Muscle layer of duodenum (tissue), 2 donors: ENCODE data around the gene YDJC.
"Not testable (repeated sequence)": the region's sequence is repeated elsewhere in the genome, so short reads cannot be mapped to it uniquely, and the experiment has no call there.

Experiments
- H3K27ac ChIP-seq: one replicate; pipeline ENCODE4 v1.7.0; 2013; ENCODE audit warnings: mild to moderate bottlenecking, low read length
- H3K27me3 ChIP-seq: one replicate; pipeline ENCODE4 v1.7.0; 2013; ENCODE audit warnings: low read depth, mild to moderate bottlenecking, control low read depth, low read length
- H3K36me3 ChIP-seq, 2 donors: one replicate each; pipeline ENCODE4 v1.7.0; 2013; ENCODE audit warnings: low read length in 2 of 2, control low read depth in 1 of 2, mild to moderate bottlenecking in 1 of 2; ENCODE audit not compliant: insufficient read depth in 2 of 2, control insufficient read depth in 1 of 2
- H3K4me1 ChIP-seq, 2 donors: one replicate each; pipeline ENCODE4 v1.7.0; 2013; ENCODE audit warnings: low read length in 2 of 2, mild to moderate bottlenecking in 2 of 2, control low read depth in 1 of 2, moderate library complexity in 1 of 2; ENCODE audit not compliant: insufficient read depth in 2 of 2, control insufficient read depth in 1 of 2
- H3K4me3 ChIP-seq, 2 donors: one replicate each; pipeline ENCODE4 v1.7.0; 2013; ENCODE audit warnings: low read length in 2 of 2, low read depth in 1 of 2, mild to moderate bottlenecking in 1 of 2
- H3K9me3 ChIP-seq, 2 donors: one replicate each; pipeline ENCODE4 v1.7.0; 2013; ENCODE audit warnings: low read length in 2 of 2, control low read depth in 1 of 2, mild to moderate bottlenecking in 1 of 2; ENCODE audit not compliant: control insufficient read depth in 1 of 2
- donor health status: healthy.

Gene YDJC

GRCh38 chr22:21629255-21630149 is at the start of gene YDJC:
Gene YDJC (minus strand): TSS chr22:21630022. CDS start chr22:21630014, 8 bp downstream.
- Histone ChIP-seq H3K27me3 (no peaks in the 10 kb centered on the region), H3K9me3 (no peaks in the 10 kb centered on the region), H3K36me3 (no peaks in the 10 kb centered on the region), H3K4me3 (peak within 1 kb of the TSS; percentile 71 to 97), H3K27ac (no peak within 1 kb of the TSS), H3K4me1 (peaks cover 0 to 9% of the 10 kb centered on the region in 2 donors)

GRCh38 chr22:21679383-21679782 is 49.6 kb upstream of the YDJC start:
- H3K27ac ChIP-seq, result no peak overlapping the region
- H3K4me3 ChIP-seq, result no peak overlapping the region
- H3K36me3 ChIP-seq, result peaks cover 24 to 49% of the 10 kb centered on the region in 2 donors
- no peaks in the 10 kb centered on the region for H3K27me3 ChIP-seq
- no peaks in the 10 kb centered on the region for H3K4me1 ChIP-seq
- no peaks in the 10 kb centered on the region for H3K9me3 ChIP-seq

GRCh38 chr22:21678842-21679241 is 49.0 kb upstream of the YDJC start:
- H3K27me3 ChIP-seq, H3K27ac ChIP-seq, H3K9me3 ChIP-seq, H3K4me1 ChIP-seq, H3K4me3 ChIP-seq: not testable (repeated sequence)
- H3K36me3 ChIP-seq, result peaks cover 29 to 54% of the 10 kb centered on the region in 2 donors

- Histone ChIP-seq H3K4me1 (no peaks in the 10 kb centered on the region), H3K27ac (no peak overlapping the region), H3K9me3 (no peaks in the 10 kb centered on the region), H3K4me3 (no peak overlapping the region), H3K36me3 (peaks cover 36 to 56% of the 10 kb centered on the region in 2 donors), H3K27me3 (no peaks in the 10 kb centered on the region)
Observed at GRCh38 chr22:21677606-21678443, 48.0 kb upstream of the YDJC start.

- H3K27me3 ChIP-seq, result no peaks in the 10 kb centered on the region
- H3K4me1 ChIP-seq, result no peaks in the 10 kb centered on the region
- H3K36me3 ChIP-seq, result peaks cover 49 to 60% of the 10 kb centered on the region in 2 donors
- H3K9me3 ChIP-seq, result no peaks in the 10 kb centered on the region
- H3K27ac ChIP-seq, result no peak overlapping the region
- H3K4me3 ChIP-seq, result no peak overlapping the region
Observed at GRCh38 chr22:21674638-21675245, 44.9 kb upstream of the YDJC start.

- Histone ChIP-seq H3K27me3 (no peaks in the 10 kb centered on the region), H3K36me3 (peaks cover 49 to 67% of the 10 kb centered on the region in 2 donors), H3K27ac (no peak overlapping the region), H3K4me1 (no peaks in the 10 kb centered on the region), H3K9me3 (no peaks in the 10 kb centered on the region), H3K4me3 (no peak overlapping the region)
Observed at GRCh38 chr22:21673534-21674321, 43.9 kb upstream of the YDJC start.

- peaks cover 49 to 61% of the 10 kb centered on the region in 2 donors for H3K36me3 ChIP-seq
- H3K9me3 ChIP-seq, result no peaks in the 10 kb centered on the region
Observed at GRCh38 chr22:21672107-21672629, 42.3 kb upstream of the YDJC start.

GRCh38 chr22:21669026-21669425 is 39.2 kb upstream of the YDJC start:
- Histone ChIP-seq H3K9me3 (no peaks in the 10 kb centered on the region), H3K4me3 (no peak overlapping the region), H3K27me3 (no peaks in the 10 kb centered on the region), H3K27ac (no peak overlapping the region), H3K4me1 (peaks cover 0 to 14% of the 10 kb centered on the region in 2 donors), H3K36me3 (peaks cover 33 to 42% of the 10 kb centered on the region in 2 donors)

More at GRCh38 chr22:21672107-21672629, 42.3 kb upstream of the YDJC start:
- Histone ChIP-seq H3K4me1 (peaks cover 0 to 3% of the 10 kb centered on the region in 2 donors), H3K27me3 (no peaks in the 10 kb centered on the region), H3K4me3 (no peak overlapping the region), H3K27ac (no peak overlapping the region)

- Histone ChIP-seq H3K4me3 (peak overlapping the region; percentile 79 to 84), H3K9me3 (no peaks in the 10 kb centered on the region), H3K27me3 (no peaks in the 10 kb centered on the region), H3K36me3 (peaks cover 12 to 19% of the 10 kb centered on the region in 2 donors), H3K4me1 (peaks cover 0 to 14% of the 10 kb centered on the region in 2 donors), H3K27ac (no peak overlapping the region)
Observed at GRCh38 chr22:21666786-21667185, 37.0 kb upstream of the YDJC start.

GRCh38 chr22:21665047-21665851 is 35.4 kb upstream of the YDJC start:
- peaks cover 0 to 14% of the 10 kb centered on the region in 2 donors for H3K4me1 ChIP-seq
- H3K9me3 ChIP-seq, result no peaks in the 10 kb centered on the region
- peak overlapping the region; percentile 79 to 84 for H3K4me3 ChIP-seq
- peak overlapping the region; percentile 87 for H3K27ac ChIP-seq
- H3K36me3 ChIP-seq, result peaks cover under 1 to 9% of the 10 kb centered on the region in 2 donors
- H3K27me3 ChIP-seq, result peaks cover 5% of the 10 kb centered on the region
